Measurements from ENCODE around the gene ELMO3.

Gene ELMO3

DNA sequence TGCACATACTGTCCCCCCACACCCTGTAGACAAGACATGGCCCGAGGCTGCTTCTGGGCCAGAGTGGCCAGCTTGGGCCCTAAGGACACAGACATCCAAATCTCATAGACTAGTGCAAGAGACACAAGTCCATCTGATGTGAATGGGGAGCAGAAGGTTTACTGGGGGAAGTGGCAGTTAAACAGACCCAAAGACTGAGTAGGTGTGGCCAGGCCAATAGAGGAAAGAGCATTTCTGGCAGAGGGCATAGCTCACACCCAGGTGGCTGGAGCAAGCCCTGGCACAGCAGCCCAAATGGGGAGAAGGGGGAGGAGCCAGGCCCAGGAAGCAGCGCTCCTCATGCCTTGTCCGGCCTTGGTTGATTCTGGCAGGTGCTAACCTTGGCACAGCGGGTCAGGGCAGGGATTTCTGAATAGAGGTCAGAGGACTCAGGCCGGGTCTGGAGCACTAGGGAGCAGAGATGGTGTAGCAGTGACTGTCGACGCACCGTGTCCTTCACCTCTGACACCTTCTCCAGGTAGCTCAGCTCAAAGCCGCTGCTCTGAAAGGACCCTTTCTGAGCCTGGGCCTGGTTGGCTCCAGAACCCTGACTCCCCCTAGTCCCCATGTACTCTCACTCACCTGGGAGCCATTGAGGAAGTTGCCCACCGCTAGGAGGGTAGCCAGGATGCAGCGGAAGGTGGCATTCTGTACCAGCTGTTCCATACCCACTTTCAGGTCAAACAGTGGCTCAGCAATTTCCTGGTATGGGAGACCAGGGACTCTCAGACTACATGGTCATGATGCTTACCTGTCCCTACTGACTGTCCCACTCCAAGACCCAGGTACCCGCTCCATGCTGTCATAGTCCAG lies 32.1 kb downstream of the ELMO3 start:
- Histone ChIP-seq H3K27ac (no peak overlapping the region), H3K4me3 (no peak overlapping the region)

DNA sequence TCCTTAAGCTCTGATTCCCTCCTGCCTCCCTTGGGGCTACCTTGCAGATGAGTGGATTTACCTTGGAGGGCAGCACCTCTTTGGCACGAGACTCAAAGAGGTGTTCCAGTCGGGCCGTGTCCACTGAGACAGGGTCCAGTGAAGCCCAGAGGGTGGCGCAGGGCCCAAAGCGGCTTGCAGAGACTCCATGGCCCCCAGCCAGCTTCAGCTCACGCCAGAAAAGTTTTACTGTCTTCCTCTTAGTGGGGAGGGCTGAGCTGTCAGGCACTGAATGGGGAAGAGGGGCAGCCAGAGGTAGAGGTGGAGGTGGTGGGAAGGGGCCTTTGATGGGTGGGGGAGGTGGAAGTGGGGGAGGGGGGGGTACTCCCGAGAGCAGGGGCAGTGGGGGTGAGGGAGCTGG lies 34.7 kb downstream of the ELMO3 start:
- H3K4me3 ChIP-seq: no peak overlapping the region
- H3K27ac ChIP-seq: no peak overlapping the region

DNA sequence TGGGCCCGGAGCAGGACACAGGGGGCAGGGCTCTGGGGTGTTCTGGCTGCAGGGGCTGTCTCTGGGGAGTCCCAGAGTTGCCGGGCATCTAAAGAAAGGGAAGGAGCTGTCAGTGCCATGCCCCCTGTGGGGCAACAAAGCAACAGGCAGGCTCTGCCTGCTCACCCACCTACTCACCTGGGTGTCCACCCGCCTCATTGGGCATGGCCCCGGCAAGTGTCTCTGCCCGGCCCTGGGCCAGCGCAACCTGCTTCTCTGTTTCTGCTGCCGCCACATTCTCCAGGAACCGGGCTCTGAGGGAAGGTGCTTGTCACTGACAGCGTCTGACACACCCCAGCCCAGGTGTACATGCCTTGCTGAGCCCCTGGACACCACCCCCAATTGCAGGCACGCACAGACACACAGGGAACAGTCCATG lies 35.3 kb downstream of the ELMO3 start:
- H3K27ac ChIP-seq: no peak overlapping the region
- H3K4me3 ChIP-seq: no peak overlapping the region

DNA sequence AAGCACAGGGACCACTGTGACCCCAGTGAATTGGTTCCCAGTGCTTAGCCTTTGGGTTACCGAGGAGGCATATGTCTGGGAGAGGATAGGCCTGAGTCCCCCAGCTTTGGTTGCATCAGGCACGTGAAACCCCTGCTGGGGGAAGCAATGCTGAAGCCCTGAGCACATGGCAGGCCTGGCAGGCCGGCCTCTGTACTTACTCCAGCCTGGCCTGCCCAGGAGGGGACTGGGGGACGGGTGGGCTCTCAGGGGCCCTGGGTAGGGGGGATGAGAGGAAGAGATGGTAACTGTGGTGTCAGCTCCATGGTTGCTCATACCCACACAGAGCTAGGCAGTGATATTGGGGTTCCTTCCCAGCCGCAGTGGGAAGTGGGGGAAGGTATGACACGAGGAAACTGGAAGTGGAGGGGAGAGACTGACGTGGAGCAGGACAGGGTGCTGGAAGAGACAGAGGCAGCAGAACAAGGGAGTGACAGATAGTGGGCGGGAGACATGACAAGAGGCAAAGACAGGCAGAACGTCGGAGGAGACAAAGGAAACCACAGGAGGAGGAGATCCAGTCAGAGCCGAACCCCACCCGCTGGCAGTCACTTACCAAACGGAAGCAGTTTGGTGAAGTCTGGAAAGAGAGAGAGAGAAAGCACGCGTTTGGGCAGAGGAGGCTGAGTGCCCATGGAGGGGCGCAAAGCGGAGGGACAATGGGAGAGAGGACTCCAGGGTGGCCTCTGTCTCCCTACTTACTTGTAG lies 37.1 kb downstream of the ELMO3 start:
- peak overlapping the region in 1 of 7 experiments; percentile 11 for H3K4me3 ChIP-seq
- H3K27ac ChIP-seq: peak overlapping the region in 19 of 21 experiments; percentile 5 to 83 (median 67)

DNA sequence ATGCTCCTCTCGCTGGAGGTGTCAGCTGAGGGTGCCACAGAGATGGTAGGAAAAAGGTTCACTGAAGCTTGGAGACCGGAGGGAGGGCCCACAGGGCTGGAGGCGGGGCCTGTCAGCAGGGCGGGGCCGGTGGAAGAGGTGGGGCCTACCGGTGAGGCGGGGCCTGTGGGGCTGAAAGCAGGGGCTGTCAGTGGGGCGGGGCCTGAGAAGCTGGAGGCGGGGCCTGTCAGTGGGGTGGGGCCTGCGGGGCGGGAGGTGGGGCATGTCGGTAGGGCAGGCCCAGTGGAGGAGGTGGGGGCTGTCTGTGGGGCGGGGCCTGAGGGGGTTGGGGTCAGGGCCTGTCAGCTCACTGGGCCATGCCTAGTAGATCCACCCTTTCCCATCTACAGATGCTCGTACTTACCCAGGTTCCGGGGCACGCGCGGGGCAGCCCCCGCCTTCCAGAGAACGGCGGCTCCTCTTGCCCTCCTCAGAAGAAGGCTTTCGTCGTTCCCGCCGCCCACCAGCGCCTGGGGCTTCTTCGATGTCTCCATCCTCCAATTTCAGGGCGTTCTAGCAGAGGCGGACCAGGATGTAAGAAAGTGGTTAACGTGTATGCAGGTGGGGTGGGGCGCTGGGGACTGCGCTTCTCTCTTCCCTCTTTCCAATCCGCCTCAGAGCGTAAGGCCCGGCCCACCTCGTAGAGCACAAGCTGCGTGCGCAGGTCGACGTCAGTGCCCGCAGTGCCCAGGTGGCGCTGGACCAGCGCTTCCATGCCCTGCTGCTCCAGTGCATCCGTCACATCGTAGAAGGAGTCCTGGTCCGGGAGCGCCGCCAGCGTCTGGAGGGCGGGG lies 37.8 kb downstream of the ELMO3 start:
- Histone ChIP-seq H3K27ac (peak overlapping the region in 16 of 21 experiments; percentile 5 to 83 (median 72)), H3K4me3 (peak overlapping the region in 2 of 7 experiments; percentile 11 to 13)

DNA sequence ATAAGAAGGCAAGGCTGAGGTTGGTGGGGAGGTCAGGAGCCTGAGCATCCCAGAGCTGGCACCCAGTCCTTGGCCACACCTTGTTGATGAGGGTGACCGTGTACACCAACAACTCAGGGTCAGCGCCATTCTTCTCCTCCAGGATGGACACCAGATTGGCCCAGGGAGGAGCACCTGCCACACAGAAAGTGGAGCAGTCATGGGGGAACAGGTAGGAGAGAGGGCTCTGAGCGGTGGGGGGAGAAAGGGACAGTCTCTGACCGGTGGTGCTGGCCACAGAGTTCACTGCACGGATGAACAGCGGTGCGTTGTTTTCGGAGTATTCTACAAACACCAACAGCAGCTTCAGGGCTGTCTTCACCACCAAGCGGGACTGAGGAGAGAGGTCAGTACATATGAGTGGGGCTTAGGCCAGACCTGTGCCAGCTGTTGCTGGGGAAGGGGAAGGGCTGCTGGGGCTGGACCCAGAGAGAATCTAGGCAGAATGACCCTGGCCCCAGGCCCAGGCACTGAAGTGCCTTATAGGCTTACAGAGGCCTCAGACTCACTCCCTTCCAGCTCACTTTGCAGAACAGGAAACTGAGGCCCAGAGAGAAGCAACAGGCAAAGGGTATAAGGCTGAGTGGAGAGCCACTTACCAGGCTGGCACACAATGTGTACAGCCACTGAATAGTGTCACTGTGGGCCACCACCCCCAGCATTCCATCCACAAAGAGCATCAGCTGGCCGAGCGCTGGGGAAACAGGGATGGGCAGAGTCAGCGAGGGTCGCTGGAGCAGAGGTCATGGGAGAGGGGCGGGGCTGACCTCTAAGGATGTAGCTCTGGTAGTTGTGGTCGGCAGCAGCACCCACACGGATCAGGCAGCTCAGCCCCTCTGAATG lies 38.7 kb downstream of the ELMO3 start:
- H3K4me3 ChIP-seq: peak overlapping the region in 1 of 7 experiments; percentile 1
- peak overlapping the region in 3 of 21 experiments; percentile 17 to 80 (median 17) for H3K27ac ChIP-seq

DNA sequence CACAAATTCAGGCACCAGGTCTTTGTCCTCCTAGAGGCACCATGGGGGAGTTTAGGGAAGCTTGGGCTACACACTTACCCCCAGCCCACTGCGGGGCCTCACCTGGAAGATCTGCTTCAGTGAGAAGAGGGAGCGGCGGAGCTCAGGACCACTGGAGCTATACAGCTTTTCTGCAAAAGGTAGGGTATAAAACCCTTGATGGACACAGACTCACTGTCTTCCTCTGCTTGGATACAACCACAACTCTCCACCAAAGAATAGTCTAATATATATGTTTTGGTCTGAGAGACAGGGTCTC lies 39.3 kb downstream of the ELMO3 start:
- Histone ChIP-seq H3K4me3 (no peak overlapping the region), H3K27ac (no peak overlapping the region)

DNA sequence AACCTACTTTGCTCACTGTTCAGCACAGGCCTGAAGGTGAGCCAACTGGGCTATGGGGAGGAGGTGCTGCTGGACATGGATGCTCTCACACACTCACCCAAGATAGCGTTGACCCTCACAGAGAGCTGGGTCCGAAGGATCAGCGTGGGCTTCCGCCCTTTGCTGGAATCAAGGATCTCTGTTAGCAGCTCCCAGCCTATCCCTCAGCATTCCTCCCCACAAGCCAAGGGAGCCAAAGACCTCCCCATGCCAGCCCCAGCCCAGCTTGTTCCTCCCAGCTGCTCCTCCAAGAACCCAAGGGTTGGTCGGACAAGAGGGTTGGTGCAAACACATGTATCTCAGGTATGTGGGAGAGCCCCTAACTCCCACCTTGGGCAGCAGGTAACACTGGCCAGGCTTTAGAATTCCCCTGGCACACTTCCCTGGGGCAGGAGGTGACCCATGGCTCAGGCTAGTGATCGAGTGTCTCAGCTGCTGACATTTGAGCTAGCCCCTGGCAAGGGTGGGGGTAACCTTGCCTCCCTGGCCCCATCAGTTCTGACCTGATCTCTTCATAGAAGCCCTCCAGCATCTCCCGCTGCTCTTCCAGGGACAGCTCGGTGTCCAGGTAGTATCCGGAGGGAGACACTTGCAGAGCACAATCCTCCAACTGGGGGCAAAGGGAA lies 40.0 kb downstream of the ELMO3 start:
- Histone ChIP-seq H3K27ac (no peak overlapping the region), H3K4me3 (no peak overlapping the region)

DNA sequence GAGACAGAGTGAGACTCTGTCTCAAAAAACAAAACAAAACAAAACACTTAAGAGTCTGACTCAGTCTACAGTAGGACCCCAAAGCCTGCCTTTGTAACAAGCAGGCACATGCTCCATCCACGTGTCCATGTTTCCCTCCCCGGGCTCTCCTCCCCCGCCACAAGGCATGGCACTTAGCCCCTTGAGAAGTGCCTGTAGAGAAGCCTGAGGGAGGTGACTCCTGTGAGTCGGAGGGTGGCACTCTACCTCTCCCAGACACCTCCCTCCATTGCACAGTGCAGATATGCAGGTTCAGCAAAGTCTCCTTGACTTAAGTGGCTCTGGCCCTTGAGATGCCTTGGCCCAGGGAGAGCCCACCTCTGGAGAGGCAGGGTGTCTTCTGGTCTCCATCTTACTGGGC lies 41.6 kb downstream of the ELMO3 start:
- peak overlapping the region in 19 of 21 experiments; percentile 46 to 91 (median 78) for H3K27ac ChIP-seq

DNA sequence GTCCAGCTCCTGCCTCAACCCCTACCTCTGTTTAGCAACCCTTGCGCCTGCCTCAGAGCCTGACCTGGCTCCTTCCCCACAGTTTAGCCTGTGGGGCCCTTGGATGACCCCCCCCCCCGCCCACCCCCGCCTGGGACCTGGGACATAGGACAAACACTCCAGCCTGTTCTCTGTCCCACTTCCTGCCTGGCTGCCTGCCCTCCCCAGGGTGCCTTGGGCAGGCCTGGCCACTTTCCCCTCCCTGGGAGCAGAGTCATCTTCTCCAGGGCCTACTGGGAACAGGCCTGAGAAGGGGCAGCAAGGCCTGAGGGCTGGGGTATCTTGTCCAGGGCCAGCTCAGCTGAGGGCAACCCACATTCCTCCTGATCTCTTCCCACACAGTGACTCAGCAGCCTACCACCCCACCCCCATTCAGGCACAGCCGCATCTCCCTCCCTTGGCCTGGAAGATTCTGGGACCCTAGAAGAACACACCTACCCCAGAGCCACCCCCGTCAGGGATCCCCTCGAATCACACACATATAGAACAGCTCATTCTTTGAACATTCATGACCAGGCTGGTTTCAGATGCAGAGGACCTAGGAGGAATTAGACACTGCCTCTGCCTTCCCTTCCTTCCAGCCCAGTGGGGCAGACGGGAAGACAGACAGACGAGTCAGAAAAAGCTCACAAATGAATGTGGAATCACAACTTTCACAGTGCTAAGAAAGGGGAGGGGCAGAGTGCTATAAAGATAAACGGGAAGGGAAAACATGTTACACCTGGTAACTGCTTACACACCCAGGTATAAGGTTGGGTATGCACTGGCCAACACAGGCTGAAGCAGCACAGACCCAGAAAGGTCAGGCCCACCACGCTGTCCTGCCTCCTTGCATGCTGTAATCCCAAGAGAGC lies 42.3 kb downstream of the ELMO3 start:
- H3K27ac ChIP-seq: peak overlapping the region in 20 of 21 experiments; percentile 46 to 91 (median 78)

More for the DNA sequence above, 41.6 kb downstream of the ELMO3 start:
- no peak overlapping the region for H3K4me3 ChIP-seq

DNA sequence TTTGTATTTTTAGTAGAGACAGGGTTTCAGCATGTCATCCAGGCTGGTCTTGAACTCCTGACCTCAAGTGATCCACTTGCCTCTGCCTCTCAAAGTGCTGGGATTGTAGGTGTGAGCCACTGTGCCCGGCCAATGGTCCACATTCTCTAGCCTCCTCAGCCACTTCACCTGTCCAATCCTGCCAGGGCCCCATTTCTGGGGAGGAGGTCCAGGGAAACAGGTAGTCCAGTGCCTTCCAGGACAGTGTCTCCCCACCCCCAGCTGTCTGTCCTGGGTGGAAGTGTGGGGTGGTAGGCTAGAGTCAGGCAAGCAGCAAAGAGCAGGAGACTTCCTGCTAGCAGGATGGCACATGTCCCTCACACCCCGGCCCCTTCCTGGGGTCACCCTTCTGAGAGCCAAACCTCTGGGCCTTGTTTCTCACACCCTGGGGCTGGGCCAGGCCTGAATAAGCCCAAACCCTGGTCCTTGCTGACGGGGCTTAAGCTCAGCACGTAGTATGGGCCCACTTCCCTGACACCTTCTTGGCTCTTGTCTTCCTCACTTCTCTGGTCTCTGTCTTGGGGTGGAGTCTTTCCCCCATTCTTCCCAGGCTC lies 43.3 kb downstream of the ELMO3 start:
- Histone ChIP-seq H3K27ac (peak overlapping the region in 19 of 21 experiments; percentile 7 to 91 (median 66)), H3K4me3 (no peak overlapping the region)

More for the DNA sequence above, 42.3 kb downstream of the ELMO3 start:
- H3K4me3 ChIP-seq: no peak overlapping the region

DNA sequence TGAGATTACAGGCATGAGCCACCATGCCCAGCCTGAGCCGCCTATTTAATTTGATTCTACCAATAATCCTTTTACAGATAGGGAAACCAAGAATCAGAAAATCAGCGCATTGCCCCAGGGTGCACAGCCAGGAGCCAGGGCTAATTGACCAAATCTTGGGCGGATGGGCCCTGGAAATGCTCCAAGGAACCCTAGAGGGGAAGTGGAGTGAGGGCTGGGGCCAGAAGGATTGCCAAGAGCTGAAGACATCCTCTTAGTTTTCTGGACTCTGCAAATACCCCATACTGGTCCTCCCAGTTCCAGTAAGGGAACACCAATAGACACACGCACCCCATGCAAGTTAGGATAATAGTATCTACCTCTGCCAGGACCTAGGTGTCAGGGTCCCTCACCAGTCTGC lies 44.5 kb downstream of the ELMO3 start:
- Histone ChIP-seq H3K4me3 (no peak overlapping the region), H3K27ac (peak overlapping the region in 19 of 21 experiments; percentile 65 to 91 (median 83))

DNA sequence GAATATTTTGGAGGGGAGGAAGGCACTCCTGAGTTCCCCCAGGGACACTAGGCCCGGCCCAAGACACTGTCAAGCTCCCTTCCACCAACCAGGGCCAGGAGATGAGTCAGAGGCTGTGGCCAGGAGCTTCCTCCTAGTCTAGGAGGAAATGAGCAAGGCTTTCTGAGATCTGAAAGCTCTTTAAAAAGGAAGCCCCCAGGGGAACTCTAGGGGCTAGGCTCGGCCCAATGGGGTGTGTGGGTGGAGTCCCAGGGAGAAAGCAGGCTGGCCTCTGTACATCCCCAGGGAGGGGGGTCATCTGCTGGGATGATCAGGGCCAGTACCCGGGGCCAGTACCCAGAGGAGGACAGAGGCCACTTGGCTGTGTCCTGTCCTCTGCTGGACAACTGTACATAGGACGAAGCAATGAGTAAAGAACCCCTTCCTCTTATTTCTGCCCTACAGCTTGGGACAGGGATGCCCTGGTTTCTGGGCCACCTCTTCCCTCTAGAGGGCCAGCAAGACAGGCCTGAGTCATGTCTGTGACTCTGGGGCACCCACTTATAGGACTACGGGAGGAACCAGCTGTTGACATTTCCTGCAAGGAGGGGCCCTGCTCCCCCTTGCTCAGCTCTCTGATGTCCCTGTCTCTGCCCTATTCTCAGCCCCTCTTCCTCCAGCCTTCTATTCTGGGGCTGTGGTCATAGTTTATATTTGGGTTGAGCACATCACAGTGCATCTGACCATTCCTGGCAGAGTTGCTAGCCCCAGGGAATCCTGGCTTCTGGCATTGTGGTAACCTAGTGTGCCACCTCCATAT lies 45.7 kb downstream of the ELMO3 start:
- peak overlapping the region; percentile 14 to 91 (median 82) for H3K27ac ChIP-seq
- H3K4me3 ChIP-seq: peak overlapping the region in 2 of 7 experiments; percentile 3 to 86

DNA sequence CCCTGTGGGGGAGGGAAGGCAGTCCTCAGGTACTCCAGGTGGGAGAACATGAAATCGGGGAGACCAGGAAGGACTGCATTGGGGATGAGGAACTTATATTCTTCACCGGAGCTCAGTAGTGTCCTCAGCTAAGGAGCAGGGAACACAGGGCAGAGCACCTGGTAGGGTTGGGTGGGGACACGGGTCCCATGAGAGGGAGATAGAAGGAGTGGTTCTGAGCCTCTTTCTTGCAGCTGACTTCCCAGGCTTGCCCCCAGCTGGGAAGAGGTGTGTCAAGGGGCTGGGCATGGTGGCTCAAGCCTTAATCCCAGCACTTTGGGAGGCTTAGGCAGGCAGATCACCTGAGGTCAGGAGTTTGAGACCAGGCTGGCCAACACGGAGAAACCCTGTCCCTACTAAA lies 46.3 kb downstream of the ELMO3 start:
- Histone ChIP-seq H3K4me3 (peak overlapping the region in 3 of 7 experiments; percentile 74 to 86 (median 75)), H3K27ac (peak overlapping the region; percentile 14 to 91 (median 82))

DNA sequence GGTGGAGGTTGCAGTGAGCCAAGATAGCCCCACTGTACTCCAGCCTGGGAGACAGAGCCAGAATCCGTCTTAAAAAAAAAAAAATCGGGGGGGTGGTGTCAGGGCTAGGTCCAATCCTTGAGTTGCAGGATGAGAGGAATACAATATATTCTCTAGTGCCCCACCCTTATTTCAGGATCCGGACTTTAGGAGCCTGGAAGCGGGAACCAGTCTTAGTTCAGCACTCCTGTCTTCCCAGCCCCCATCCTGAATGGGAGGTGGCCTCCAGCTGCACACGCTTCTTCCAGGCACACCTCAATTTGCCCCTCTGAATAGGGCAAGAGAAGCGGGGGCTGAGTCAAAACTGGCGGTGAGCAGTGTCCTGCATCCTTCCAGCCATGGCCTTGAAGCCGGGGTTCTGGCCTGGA lies 46.7 kb downstream of the ELMO3 start:
- Histone ChIP-seq H3K4me3 (peak overlapping the region; percentile 60 to 95 (median 75)), H3K27ac (peak overlapping the region in 20 of 21 experiments; percentile 65 to 91 (median 82))

DNA sequence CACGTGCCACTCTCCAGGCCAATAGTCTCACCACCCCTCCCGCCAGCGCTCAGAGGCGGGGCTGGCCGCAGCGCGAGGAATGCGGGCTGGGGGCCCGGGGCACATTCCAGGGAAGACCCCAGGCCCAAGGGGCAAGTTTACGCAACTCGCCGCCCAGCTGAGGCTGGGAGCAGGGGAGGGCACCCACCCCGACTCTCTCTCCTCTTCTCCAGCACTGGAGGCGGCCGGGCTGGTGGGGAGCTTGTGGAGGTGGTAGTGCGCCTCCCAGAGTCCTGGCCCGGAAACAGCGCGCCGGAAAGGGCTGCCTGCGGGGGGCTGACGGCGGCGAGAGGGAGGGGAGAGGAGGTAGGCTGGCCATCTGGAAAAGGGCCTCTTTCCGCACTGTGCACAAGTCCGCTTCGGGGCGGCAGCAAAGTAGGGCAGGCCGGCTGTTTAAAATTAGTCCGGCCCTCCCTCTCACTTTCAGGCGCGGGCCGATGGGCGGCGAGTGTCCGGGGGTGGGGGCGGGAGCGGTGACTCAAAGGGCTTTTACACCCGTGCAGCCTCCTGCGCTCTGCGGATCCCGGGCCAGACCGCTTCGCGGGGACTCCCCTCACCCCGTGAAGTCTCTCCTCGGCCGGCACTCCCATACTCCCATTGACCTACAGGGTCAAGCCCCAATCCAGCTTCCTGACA lies 47.3 kb downstream of the ELMO3 start:
- peak overlapping the region; percentile 34 to 91 (median 82) for H3K27ac ChIP-seq
- peak overlapping the region; percentile 60 to 95 (median 75) for H3K4me3 ChIP-seq
